HG03378 (cell line): ENCODE results near the gene LIPI.
A peak's percentile ranks its signal among the peaks of the same experiment; 100 is the strongest.
"Not testable (repeated sequence)": the region's sequence is repeated elsewhere in the genome, so short reads cannot be mapped to it uniquely, and the experiment has no call there.

Source experiments
- ATAC-seq: cut with Tn5 transposase; IDR thresholded peaks from one replicate; pipeline ENCODE4 v1.9.1; 2021; ENCODE audit warnings: mild to moderate bottlenecking, moderate library complexity; ENCODE audit not compliant: unreplicated experiment

The LIPI gene

DNA sequence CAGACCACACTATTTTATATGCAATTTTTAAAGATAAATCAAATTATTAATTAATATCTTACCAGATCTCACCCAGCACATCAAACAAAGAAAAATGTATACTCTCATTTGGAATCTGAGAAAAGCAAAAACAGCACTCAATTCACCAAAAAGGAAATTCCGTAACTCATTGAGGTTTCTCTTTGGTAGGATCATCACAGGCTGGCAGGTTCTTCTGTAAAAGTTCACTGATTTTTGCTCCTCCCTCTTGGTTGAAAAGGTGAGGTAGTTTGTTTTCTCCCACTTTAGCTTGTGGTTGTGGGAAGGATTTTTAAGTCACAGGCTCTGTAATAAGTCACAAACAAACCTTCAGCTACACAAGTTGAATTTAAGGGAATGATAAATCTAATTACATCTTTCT, at the start of gene LIPI:
LIPI (minus strand) TSS at position 218 of the 400 bp plus-strand sequence; CDS start at position 108, 110 bp downstream.
- ATAC-seq: no peak

DNA sequence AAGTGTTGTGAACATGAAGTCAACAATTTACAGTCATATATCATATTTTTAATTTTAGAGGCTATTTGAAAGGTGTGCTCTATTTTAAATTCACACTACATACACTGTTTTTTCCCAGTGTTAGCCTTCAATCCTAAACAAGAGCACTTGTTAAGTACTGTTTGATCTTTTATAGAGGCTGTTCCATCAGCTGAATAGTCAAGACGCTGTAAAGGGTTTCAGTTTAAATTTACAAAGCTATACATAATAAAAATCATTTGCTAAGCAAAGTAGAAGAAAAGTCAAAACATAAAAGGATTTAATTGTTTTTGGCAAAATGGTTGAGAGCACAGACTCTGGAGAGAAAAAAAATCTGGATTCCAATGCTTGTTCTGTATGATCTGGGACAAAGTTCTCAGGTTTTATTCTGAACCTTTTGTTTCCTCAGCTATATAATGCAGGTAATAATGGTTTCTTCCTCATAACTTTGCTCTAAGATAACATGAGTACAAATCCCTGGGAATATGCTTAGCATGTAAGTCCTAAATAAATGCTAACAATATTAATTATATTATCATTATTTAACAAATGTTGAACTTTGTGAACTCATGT, 49.5 kb upstream of the LIPI start:
- ATAC-seq: no peak

- peak; percentile 82 for ATAC-seq
These were observed 49.0 kb upstream of the LIPI start for GRCh38 chr21:14259747-14260146.

GRCh38 chr21:14251336-14251735, 40.6 kb upstream of the LIPI start:
- ATAC-seq: no peak

GRCh38 chr21:14245711-14246110, 35.0 kb upstream of the LIPI start:
- ATAC-seq: no peak

DNA sequence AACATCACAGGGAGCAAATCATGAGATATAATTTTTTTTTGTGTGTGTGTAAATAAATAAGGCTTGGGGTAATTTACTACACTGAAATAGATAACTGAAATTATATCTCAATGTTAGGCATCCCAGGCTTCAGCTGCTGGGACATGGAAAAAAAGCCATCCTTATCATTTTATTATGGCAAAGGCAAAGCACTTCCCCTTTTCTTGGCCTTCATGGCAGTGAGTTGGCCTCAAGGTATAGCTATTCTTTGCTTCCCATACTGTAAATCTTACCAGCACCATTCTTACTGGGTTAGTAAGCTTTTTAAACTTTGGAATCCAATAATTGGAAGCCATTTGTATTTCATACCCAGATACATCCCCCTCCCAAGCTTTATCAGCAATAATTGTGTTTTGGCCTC, 34.2 kb upstream of the LIPI start:
- no peak for ATAC-seq

DNA sequence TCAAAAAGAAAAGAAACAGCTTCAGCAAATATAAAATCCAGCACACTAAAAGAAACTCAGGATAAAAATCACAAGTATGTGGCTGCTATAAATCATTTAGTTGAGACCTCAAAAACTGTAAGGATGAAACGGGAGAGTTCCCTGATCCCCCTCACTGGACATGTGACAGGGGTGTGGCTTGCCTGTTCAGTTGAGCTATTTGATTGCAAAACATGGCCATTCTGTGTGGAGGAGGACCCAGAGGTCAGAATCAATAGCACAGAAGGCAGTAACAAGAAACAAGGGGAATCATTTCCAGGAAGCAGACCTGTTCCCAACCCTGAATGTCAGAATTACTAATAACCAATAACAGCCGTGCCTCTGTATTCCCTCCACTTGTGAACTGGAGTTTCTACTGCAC, 33.1 kb upstream of the LIPI start:
- no peak for ATAC-seq

- no peak for ATAC-seq
These were observed 32.7 kb upstream of the LIPI start for GRCh38 chr21:14243461-14243860.

DNA sequence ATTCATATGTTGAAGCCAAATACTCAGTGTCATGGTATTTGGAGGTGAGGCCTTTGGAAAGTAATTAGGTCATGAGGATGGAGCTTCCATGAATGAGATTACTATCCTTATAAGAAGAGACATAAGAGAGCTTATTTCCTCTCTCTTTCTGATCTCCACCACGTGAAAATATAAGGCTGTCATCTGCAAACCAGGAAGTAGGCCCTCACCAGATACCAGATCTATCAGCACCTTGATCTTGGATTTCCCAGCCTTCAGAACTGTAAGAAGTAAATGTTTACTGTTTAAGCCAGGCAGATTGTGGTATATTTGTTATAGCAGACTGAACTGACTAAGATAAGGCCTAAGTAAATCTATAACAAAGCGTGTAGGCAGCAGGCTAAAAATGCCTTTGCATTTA, 30.5 kb upstream of the LIPI start:
- no peak for ATAC-seq

DNA sequence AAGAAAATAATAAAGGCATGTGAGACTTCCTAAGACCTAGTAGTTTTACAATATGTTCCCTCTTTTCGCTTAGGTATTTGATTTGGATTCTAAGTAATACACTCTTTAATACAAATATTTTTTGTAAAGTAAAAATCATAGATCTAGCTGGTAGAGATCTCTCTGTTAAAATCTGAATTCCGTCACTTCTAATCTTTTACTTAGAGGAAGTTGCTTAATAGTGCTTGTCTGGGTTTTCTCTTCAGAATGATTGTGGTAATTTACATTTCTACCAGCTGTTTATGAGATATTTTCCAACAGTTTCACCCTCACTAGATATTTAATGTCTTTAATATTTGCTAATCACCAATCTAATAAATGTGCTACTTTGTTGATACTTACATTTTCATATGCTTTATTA, 28.5 kb upstream of the LIPI start:
- ATAC-seq: no peak

DNA sequence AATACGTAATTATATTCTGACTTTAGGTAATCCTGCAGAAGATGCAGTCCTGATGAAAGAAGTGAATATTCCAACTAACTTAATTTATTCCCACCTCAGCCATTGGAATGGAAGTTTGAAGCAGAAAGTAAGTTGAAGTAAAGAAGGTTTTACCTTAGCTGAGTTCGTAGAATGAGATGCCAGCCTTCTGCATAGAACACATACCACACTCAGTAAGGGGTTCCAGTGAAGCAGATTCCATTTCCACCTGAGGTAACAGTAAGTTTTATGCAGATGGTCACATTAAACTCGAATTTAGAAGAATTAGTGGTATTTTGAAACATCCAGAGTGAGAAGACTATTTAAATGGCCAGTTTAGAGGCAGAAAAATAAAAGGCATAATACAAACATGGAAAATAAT, 25.4 kb upstream of the LIPI start:
- ATAC-seq: no peak

DNA sequence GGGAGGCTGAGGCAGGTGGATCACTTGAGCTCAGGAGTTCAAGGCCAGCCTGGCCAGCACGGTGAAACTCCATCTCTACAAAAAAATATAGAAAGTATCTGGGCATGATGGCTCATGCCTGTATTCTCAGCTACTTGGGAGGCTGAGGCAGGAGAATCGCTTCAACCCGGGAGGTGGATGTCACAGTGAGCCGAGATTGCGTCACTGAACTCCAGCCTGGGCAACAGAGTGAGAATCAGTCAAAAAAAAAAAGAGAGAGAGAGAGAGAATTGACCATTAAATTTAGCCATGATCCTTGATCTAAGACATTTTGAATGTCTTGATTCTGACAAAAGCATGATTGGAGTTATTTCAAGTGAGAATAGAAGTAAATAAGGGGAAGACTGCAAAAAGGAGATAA, 24.3 kb upstream of the LIPI start:
- ATAC-seq: no peak

DNA sequence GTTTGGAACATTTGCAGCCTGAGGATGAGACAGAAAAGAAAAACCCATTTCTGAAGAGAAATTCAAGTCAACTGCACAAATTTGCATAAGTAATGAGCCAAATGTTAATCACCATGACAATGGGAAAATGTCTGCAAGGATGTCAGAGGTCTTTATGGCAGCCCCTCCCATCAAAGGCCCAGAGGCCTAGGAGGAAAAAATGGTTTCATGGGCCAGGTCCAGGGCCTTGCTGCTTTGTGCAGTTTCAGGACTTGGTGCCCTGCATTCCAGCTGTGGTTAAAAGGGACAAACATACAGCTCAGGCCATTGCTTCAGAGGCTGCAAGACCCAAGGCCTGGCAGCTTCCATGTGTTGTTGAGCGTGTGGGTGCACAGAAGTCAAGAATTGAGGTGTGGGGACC, 18.6 kb upstream of the LIPI start:
- no peak for ATAC-seq

- ATAC-seq: no peak
These were observed 12.6 kb upstream of the LIPI start for GRCh38 chr21:14223365-14223764.

GRCh38 chr21:14215971-14216641, 5.4 kb upstream of the LIPI start, which contains the start of gene RBM11:
RBM11 (plus strand) TSS chr21:14216157; CDS start chr21:14216187, 30 bp downstream.
- ATAC-seq: peak; percentile 63

DNA sequence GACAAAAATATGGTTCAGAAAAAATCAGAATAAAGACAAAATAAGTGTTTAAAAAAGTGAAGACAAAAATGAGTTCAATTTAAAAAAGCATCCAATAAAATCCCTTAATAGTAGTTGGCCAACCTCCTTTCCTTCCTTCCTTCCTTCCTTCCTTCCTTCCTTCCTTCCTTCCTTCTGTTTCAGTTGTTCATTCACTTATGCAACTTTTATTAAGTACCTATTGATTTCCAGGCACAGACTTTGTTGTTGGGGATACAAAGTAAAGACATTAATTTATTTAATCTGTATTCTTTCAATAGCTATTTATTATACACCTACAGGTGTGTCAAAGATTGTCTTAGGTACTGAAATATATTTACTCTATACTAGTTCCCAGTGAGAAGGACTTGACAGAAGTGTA, 2.4 kb upstream of the LIPI start:
- no peak for ATAC-seq

GRCh38 chr21:14206222-14206621, 4.5 kb downstream of the LIPI start:
- no peak for ATAC-seq

DNA sequence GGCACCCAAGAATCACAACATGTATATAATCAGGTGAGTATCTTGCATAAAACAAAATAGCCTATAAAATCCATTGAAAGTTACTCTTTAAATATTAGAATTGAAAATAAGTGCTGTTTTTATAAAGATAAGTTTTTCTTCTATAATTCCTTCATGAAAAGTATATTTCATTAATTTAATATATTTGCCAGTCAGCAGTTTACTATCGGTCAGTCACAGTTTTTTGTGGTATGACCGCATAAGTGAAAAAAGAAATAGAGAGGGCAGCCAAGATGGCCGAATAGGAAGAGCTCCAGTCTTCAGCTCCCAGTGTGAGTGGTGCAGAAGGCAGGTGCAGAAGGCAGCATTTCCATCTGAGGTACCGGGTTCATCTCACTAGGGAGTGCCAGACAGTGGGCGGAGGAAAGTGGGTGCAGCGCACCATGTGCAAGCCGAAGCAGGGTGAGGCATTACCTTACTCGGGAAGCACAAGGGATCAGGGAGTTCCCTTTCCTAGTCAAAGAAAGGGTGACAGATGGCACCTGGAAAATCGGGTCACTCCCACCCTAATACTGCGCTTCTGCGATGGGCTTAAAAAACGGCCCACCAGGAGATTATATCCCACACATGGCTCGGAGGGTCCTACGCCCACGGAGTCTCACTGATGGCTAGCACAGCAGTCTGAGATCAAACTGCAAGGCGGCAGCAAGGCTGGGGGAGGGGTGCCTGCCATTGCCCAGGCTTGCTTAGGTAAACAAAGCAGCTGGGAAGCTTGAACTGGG, 44.1 kb downstream of the LIPI start:
- not testable (repeated sequence) for ATAC-seq

- ATAC-seq: no peak
These were observed 66.8 kb downstream of the LIPI start for GRCh38 chr21:14143999-14144398.

DNA sequence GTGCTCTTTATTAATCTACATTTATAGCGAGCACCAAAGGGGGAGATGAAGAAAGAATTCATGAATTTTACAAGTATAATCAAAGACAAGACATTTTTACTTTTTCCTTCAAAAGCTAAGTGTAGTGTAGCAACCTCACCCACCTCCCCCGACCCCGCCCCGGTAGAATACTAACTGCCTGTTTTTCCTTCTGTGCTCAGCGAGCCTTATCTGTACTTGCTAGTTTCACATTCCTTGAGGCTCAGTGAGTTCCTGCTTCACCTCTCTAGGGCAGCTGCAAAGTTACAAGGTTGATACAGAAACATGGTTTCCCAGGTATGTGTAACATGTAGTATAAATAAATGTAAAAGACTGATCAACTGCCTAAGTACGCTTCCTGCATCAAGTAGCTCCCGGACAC, 86.5 kb downstream of the LIPI start:
- ATAC-seq: no peak

- ATAC-seq: no peak
These were observed 89.0 kb downstream of the LIPI start for GRCh38 chr21:14121719-14122118.

DNA sequence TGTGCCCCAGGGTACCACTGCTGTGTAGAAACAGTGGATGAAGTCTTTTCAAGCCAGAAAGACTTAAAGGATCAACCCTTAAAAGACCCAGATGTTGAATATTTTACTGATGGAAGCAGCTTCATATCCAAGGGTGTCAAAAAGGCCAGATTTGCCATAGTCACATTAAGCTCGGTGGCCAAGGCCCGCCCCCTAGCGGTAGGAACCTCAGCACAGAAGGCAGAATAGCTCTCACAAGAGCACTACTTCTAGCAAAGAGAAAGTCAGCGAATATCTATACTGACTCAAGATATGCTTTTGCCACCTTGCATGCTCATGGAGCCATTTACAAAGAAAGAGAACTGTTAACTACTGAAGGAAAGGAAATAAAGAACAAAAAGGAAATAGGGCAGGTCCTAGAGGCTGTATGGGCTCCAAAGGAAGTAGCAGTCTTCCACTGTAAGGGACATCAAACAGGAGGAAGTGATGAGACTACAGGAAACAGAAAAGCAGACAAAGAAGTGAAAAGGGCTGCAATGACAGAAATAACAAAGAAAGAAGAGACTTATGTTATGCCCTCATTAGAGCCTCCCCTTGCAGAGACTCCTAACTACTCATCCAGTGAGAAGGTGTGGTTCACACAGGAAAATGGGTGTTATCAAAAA, 90.5 kb downstream of the LIPI start:
- ATAC-seq: peak; percentile 59
